SU-DHL-6 (cell line): ENCODE measurements around the gene RPS27L.

ENCODE experiments used
- H2AFZ ChIP-seq: fragments of 200-600 bp; sonication (generic); 2 replicates; pipeline ENCODE4 v1.6.1; 2014; ENCODE audit warnings: low read depth, mild to moderate bottlenecking, moderate library complexity, mixed read lengths, antibody characterized with exemption, low read length; ENCODE audit not compliant: severe bottlenecking
- H3F3A ChIP-seq: fragments of 200-600 bp; shearing (Covaris generic); 2 replicates; pipeline ENCODE4 v1.6.0; 2016; ENCODE audit warnings: antibody characterized with exemption, mild to moderate bottlenecking; ENCODE audit not compliant: insufficient read depth
- H3K27ac ChIP-seq: fragments of 200-600 bp; sonication (generic); 2 replicates; pipeline ENCODE4 v1.5.1; 2016; ENCODE audit warnings: low read depth, mild to moderate bottlenecking, low read length, moderate library complexity, mixed read lengths
- H3K27me3 ChIP-seq: fragments of 200-600 bp; sonication (generic), shearing (Covaris generic); 2 replicates; pipeline ENCODE4 v1.6.0; 2014; ENCODE audit warnings: mild to moderate bottlenecking, low read length
- H3K36me3 ChIP-seq: fragments of 200-600 bp; sonication (generic); 2 replicates; pipeline ENCODE4 v1.6.1; 2014; ENCODE audit warnings: mild to moderate bottlenecking, low read length, mixed read lengths
- H3K4me2 ChIP-seq: fragments of 300-600, 200-600 bp; shearing (Covaris generic), sonication (generic); 2 replicates; pipeline ENCODE4 v1.6.0; 2014; ENCODE audit warnings: low read length, low read depth, mild to moderate bottlenecking; ENCODE audit not compliant: poor library complexity, severe bottlenecking
- H3K4me3 ChIP-seq: fragments of 200-600 bp; sonication (generic); 2 replicates; pipeline ENCODE4 v1.5.1; 2014; ENCODE audit warnings: antibody characterized with exemption, low read length, mild to moderate bottlenecking, mixed read lengths; ENCODE audit not compliant: insufficient read depth, poor library complexity, severe bottlenecking
- H3K79me2 ChIP-seq: fragments of 200-600 bp; sonication (generic); 2 replicates; pipeline ENCODE4 v1.6.1; 2014; ENCODE audit warnings: mild to moderate bottlenecking, low read length, moderate library complexity; ENCODE audit not compliant: insufficient read depth
- H3K9ac ChIP-seq: fragments of 200-600 bp; sonication (generic); 2 replicates; pipeline ENCODE4 v1.7.0; 2014; ENCODE audit warnings: mild to moderate bottlenecking, low read length
- H3K9me2 ChIP-seq: fragments of 200-600 bp; sonication (generic); replicated peaks from 2 replicates; pipeline ENCODE4 v1.6.1; 2014; ENCODE audit warnings: low read length; ENCODE audit not compliant: insufficient read depth
- H3K9me3 ChIP-seq: fragments of 200-600 bp; sonication (generic); 2 replicates; pipeline ENCODE4 v1.6.1; 2014; ENCODE audit warnings: low read length, mixed read lengths; ENCODE audit not compliant: insufficient read depth
- H4K20me1 ChIP-seq: fragments of 200-600 bp; sonication (generic); 2 replicates; pipeline ENCODE4 v1.6.1; 2014; ENCODE audit warnings: low read depth, mild to moderate bottlenecking, antibody characterized with exemption, low read length, moderate library complexity, mixed read lengths
- CTCF ChIP-seq: fragments of 200-600 bp; sonication (generic); IDR thresholded peaks from one replicate; pipeline ENCODE4 v1.5.1; 2017; ENCODE audit warnings: antibody characterized with exemption, mild to moderate bottlenecking, low read length, moderate library complexity; ENCODE audit not compliant: insufficient read depth, poor library complexity, severe bottlenecking
- EZH2phosphoT487 ChIP-seq: fragments of 200-600 bp; sonication (generic), shearing (Covaris generic); conservative IDR thresholded peaks from 2 replicates; pipeline ENCODE4 v1.6.1; 2018; ENCODE audit warnings: mild to moderate bottlenecking, antibody characterized with exemption, low read length, moderate library complexity, mixed read lengths

The RPS27L gene

GRCh38 chr15:63140936-63141335, 16.3 kb downstream of the RPS27L start:
- TF ChIP-seq EZH2phosphoT487 (no peak), CTCF (no peak)
- no peaks in the 10 kb centered on the region for H3K79me2 ChIP-seq
- H3K4me3 ChIP-seq = no peak overlapping the region
- no peaks in the 10 kb centered on the region for H4K20me1 ChIP-seq
- no peaks in the 10 kb centered on the region for H3F3A ChIP-seq
- no peak overlapping the region for H3K27ac ChIP-seq
- no peak overlapping the region for H2AFZ ChIP-seq
- H3K9me3 ChIP-seq = no peaks in the 10 kb centered on the region
- H3K27me3 ChIP-seq = no peaks in the 10 kb centered on the region
- no peak overlapping the region for H3K9ac ChIP-seq
- no peaks in the 10 kb centered on the region for H3K36me3 ChIP-seq
- H3K4me2 ChIP-seq = no peak overlapping the region
- H3K9me2 ChIP-seq = no peaks in the 10 kb centered on the region

- H3K4me3 ChIP-seq = no peak overlapping the region
- H3K79me2 ChIP-seq = no peaks in the 10 kb centered on the region
- no peak for TF ChIP-seq EZH2phosphoT487
- no peak overlapping the region for H2AFZ ChIP-seq
- H3K27ac ChIP-seq = no peak overlapping the region
- no peak overlapping the region for H3K9ac ChIP-seq
- no peaks in the 10 kb centered on the region for H3K27me3 ChIP-seq
- H3F3A ChIP-seq = no peaks in the 10 kb centered on the region
- no peak overlapping the region for H3K4me2 ChIP-seq
- no peaks in the 10 kb centered on the region for H3K9me2 ChIP-seq
- no peaks in the 10 kb centered on the region for H3K36me3 ChIP-seq
- H3K9me3 ChIP-seq = no peaks in the 10 kb centered on the region
- H4K20me1 ChIP-seq = no peaks in the 10 kb centered on the region
Measured at GRCh38 chr15:63136742-63137141, 20.5 kb downstream of the RPS27L start.

- Histone ChIP-seq H4K20me1 (no peaks in the 10 kb centered on the region), H3K9me2 (no peaks in the 10 kb centered on the region), H3K4me2 (no peak overlapping the region), H3K27ac (no peak overlapping the region), H3K4me3 (no peak overlapping the region), H3K9ac (no peak overlapping the region), H3K79me2 (no peaks in the 10 kb centered on the region), H3F3A (no peaks in the 10 kb centered on the region), H3K36me3 (no peaks in the 10 kb centered on the region), H2AFZ (no peak overlapping the region), H3K9me3 (no peaks in the 10 kb centered on the region), H3K27me3 (no peaks in the 10 kb centered on the region)
- no peak for TF ChIP-seq CTCF
- TF ChIP-seq EZH2phosphoT487 = no peak
Measured at GRCh38 chr15:63135804-63136203, 21.5 kb downstream of the RPS27L start.

- Histone ChIP-seq H3K4me2 (no peak overlapping the region), H4K20me1 (no peaks in the 10 kb centered on the region), H3K36me3 (no peaks in the 10 kb centered on the region), H3K9me3 (no peaks in the 10 kb centered on the region), H3K9me2 (no peaks in the 10 kb centered on the region), H3K9ac (no peak overlapping the region), H3K79me2 (no peaks in the 10 kb centered on the region), H3K27me3 (no peaks in the 10 kb centered on the region), H3K27ac (no peak overlapping the region), H3F3A (no peaks in the 10 kb centered on the region), H3K4me3 (no peak overlapping the region), H2AFZ (no peak overlapping the region)
- TF ChIP-seq EZH2phosphoT487 (no peak), CTCF (no peak)
Measured at GRCh38 chr15:63135281-63135680, 22.0 kb downstream of the RPS27L start.
